NCI-H226 (cell line): ENCODE results near the gene KLHDC9.
A peak's percentile ranks its signal among the peaks of the same experiment; 100 is the strongest.
"Not testable (repeated sequence)": the region's sequence is repeated elsewhere in the genome, so short reads cannot be mapped to it uniquely, and the experiment has no call there.

ENCODE experiments used
- DNase-seq: peaks from one replicate; pipeline ENCODE4 v3.0.0-alpha.2; 2015

KLHDC9 gene

DNA sequence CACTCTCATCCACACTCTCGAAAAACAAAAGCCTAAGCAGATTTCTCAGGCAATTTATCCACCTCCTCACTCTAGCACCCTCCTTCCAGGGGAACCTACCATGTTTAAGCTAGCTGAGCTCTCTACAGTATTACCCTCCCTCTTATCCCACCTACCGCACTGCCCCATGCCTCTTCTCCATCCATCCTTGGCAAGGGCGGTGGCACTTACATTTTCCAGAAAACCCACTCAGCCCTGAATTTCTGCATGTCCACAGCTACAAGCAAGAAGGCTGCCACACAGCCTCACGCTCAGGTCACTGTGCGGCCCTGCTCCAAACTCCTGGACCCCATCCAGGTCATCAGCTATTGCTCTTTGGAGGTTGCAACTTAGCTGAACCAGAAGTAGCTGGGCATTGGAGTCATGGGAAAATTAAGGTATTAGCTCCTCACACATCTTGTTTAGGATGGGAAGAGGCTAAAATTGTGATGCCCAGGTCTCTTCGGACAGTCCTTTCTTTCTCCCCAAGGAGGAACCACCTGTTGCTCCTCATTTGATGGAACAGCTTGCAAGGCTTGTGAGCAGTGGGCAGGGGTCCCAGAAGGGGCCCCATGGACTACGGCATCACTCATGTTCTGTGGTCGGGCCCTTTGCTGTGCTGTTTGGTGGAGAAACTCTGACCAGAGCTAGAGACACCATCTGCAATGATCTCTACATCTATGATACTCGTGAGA lies 1.1 kb downstream of the KLHDC9 start:
- no peak for DNase-seq

DNA sequence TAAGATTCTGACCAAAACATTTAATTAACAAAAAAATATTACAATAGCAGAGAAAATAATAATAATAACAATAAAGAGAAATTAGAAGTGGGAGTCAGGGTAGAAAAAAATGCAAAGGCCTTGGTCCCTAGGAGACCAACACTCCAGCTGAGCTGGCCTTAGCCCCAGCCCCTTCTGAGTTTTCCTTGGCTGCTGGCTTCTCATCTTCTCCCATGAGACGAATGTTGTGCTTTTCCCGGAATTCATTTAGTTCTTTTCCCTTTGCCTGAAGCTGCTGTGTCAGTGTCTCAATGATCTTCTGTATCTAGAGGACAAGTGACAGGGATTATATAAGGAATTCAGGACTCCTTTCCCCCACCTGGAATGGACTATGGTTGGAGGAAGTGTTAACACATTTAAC lies 2.4 kb downstream of the KLHDC9 start:
- no peak for DNase-seq

DNA sequence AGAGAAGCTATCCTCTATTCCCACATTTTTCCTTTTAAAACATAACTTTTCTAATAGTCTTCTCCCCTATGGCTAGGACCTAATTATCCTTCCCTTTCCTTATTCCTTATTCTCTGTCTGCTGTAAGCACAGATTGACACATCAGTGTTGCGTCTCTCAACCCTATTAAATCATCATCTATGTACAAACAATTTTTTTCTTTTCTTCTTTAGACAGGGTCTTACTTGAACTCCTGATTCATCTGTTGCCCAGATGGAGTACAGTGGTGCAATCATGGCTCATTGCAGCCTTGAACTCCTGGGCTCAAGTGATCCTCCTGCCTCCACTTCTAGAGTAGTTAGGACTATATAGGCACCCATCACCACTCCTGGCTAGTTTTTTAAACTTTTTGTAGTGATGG lies 8.3 kb downstream of the KLHDC9 start:
- DNase-seq, result no peak

DNA sequence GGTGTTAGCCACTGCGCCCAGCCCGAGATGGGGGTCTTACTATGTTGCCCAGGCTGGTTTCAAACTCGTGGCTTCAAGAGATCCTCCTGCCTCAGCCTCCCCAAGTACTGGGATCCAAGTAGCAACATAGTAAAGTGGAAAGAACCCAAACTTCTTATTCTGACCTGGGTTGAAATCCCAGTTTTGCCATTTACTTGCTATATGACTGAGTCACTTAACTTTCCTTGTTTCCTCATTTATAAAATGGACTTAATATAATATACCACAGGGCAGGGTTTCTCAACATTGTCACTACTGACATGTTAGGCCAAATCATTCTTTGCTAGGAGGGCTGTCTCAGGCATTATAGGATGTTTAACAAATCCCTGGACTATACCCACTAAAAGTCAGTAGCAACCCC lies 13.0 kb downstream of the KLHDC9 start:
- DNase-seq, result no peak

DNA sequence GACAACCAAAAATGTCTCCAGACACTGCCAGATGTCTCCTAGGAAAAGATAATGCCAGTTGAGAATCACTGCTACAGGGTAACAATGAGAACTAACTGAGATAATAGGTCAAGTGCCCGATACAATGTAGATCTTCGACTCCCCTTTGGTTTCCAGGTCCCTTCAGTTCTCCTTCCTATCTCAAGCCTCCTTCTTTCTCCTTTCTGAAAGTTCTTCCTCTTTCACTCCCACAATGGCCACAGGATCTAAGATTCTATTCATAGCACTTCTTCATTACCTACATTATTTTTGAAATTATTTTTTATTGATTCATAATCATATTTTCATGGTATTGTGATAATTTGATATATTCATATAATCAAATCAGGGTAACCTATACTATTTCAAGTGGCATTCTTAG lies 13.4 kb downstream of the KLHDC9 start:
- DNase-seq, result no peak

- no peak for DNase-seq
Observed at GRCh38 chr1:161113915-161114314, 15.8 kb downstream of the KLHDC9 start.

GRCh38 chr1:161114556-161114955 lies 16.4 kb downstream of the KLHDC9 start:
- no peak for DNase-seq

DNA sequence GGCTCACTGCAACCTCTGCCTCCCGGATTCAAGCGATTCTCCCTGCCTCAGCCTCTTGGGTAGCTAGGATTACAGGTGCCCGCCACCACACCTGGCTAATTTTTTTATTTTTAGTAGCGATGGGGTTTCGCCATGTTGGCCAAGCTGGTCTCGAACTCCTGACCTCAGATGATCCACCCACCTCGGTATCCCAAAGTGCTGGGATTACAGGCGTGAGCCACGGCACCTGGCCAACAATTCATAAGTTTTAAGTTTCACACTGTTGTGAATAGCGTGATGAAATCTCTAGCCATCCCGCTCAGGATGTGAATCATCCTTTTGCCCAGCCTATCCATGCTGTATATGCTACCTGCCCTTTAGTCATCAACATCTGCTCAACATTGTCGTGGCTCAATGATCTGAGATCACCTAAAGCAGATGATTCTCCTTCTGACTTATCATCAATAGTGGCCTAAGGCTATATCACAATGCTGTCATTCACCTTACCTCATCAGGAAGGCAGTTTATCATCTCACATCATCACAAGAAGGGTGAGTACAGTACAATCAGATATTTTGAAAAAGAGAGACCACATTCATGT lies 17.1 kb downstream of the KLHDC9 start:
- DNase-seq, result peak; percentile 93

- not testable (repeated sequence) for DNase-seq
Observed at GRCh38 chr1:161115961-161116360, 17.8 kb downstream of the KLHDC9 start.

- DNase-seq, result peak; percentile 84
Observed at GRCh38 chr1:161117759-161118581, 19.8 kb downstream of the KLHDC9 start, which contains the start of the genes NIT1 and PFDN2. TSS of gene NIT1 (plus strand) at chr1:161118105. CDS start at chr1:161118177, 72 bp downstream. TSS of gene PFDN2 (minus strand) at chr1:161118037. CDS start at chr1:161118026, 11 bp downstream.

GRCh38 chr1:161119092-161119903 lies 21.1 kb downstream of the KLHDC9 start:
- peak; percentile 47 for DNase-seq

DNA sequence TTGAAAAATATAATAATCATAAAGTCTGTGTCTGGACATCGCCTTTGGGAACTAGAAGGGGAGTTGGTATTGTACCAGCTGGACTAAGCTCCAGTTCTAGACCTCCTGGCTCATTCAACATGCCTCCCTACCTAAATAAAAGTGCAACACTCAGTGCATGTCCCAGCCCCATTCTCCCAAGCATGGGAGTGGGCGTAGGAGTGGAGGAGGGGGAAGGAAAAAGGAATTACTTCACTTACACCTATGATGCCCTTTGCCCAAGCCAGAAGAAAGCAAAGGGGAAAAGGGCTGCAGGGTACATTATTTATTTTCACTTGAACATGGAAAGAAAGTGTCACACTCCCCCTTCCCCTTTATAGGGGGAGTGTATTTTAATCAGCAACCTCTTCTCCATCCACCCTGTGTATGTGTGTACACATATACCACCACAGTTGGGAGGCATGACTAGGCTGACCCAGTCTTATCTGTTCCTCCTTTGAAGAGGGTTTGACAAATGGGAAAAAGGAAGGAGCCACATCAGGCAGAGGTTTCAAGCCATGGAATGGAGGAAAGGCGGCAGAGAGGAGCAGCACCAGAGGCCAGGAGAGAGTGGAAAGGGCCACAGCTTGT lies 23.0 kb downstream of the KLHDC9 start:
- DNase-seq, result no peak

GRCh38 chr1:161121834-161122233 lies 23.7 kb downstream of the KLHDC9 start:
- DNase-seq, result no peak

GRCh38 chr1:161122967-161123366 lies 24.8 kb downstream of the KLHDC9 start:
- DNase-seq, result no peak

GRCh38 chr1:161127649-161128048 lies 29.5 kb downstream of the KLHDC9 start:
- DNase-seq, result no peak

- no peak for DNase-seq
Observed at GRCh38 chr1:161128591-161129420, 30.6 kb downstream of the KLHDC9 start.

DNA sequence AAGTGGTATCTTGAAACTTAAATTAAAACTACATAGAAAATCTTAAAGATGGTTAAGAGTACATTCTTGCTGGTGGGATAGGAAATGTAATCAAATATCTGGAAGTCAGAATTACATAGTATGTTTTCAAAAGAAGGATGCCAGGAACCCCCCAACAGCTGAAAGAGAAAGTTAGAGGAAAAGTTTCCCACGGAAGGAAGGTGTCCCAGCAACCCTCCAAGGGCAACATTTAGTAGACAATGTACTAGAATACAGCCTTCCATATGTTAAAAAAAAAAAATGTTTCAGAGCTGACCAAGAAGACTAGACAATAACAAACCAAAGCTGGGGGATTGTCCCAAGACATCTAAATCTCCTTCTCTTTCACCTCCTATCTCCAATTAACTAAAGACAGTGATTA lies 32.1 kb downstream of the KLHDC9 start:
- no peak for DNase-seq

- peak; percentile 11 for DNase-seq
Observed at GRCh38 chr1:161131523-161132409, 33.6 kb downstream of the KLHDC9 start.

GRCh38 chr1:161132410-161133219 lies 34.5 kb downstream of the KLHDC9 start, which contains the start of gene DEDD:
TSS of gene DEDD (minus strand) at chr1:161132667. CDS start at chr1:161124462, 8,205 bp downstream.
- peak; percentile 94 for DNase-seq
